CD4-positive, alpha-beta T cell treated with Interleukin-10 for 1 hour (primary cell): ENCODE data around the gene APOBEC4.
A peak's percentile ranks its signal among the peaks of the same experiment; 100 is the strongest.

ENCODE experiments used
- DNase-seq: peaks from one replicate; pipeline ENCODE4 v3.0.0-alpha.2; 2020

APOBEC4 gene

GRCh38 chr1:183674886-183675285, 21.8 kb upstream of the APOBEC4 start:
- DNase-seq, result no peak

- no peak for DNase-seq
These were observed 21.2 kb upstream of the APOBEC4 start for GRCh38 chr1:183674339-183674738.

DNA sequence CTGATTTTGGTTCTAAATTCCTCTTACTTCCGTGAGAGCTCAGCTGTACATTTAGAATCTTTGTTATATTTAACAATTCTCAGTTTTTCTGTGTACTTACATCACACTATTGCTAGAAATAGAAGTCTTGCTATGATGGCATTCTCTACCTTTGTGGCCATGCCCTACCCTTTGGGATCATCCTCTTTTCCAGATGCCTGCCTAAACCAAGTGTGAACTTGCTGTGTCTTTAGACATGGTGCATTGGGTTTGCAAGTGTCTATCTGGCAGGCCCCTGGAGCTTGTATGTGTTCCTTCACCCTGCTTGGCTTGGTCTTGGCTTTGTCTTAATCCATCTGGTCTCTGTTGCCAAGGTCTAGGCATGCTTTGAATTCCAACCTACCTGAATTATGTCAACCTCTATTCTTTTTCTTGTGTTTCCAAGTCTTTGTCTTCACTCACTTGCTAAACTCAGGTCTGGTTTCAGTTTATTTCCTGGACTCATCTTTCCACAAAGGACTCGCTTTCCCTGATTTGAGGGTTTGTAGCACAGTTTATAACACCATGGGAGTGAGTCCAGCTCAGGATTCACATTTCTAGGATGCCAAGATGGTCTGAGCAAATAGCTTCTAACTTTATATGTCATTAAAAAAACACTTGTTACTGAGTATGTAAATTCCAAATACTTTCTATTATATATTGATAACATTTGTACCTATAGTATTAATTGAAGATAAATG, 20.6 kb upstream of the APOBEC4 start:
- no peak for DNase-seq

DNA sequence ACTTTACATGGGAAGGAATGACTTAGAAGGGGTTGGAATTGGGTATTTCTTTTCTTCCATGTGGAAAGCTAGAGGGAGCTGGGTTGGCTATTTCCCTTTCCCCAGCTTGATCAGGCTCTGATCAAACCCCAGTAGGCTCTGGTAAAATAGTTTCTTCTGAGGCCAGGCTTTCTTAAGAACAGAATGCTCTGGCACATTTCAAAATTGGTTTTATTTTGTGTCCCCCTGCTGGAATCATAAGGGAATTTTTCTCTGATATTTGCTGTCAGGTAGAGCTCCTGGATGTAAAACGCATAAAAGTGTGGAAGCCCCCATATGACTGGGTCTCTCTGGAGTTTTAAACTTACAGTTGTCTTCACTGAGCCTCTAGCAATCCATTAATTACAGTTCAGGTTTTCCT, 17.1 kb upstream of the APOBEC4 start:
- no peak for DNase-seq

GRCh38 chr1:183656355-183656754, 3.2 kb upstream of the APOBEC4 start:
- no peak for DNase-seq

GRCh38 chr1:183655562-183656075, 2.5 kb upstream of the APOBEC4 start:
- DNase-seq, result peak; percentile 72

- no peak for DNase-seq
These were observed 1.6 kb upstream of the APOBEC4 start for GRCh38 chr1:183654706-183655105.

DNA sequence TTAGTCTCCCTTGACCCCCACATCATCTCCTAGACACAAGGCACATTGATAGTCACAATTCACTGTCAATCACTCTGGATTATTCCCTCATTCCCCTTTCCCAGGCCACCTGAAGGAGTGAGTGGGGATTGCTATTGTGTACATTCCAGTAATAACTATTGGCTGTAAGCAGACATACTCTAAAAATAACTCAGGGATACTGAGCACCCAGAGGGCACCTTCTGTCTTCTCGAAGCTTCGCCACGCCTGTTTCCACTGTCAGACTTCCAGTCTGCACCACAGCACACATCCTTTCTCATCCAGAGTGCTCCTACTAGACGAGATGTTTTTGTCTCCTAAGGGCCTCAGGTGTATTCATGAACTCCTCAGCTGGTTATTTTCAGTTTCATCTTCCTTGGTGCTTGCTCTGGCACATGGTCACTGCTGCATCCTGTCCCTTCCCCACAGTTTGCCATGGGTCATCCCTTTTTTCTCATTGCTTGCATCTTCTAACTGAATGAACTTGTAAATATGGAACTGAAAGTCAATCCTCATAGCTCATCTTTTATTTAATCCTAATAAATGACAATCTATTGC, 848 bp upstream of the APOBEC4 start:
- DNase-seq, result no peak

DNA sequence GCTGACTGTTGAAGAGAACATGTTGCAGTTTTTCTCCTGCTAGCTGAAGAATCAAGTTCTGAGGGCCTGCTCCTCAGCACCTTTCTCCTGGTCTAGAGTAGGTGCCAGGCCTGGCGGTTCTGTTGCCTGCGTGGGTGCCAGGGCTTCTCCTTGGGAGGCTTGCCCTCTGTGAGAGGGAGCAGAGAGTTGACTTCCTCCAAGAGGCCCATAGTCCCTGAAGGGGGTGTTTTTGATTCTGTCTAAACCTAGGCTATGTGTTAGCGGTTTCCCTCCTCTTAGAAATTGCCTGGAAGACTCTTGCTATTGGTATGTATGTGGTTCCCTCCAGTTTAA, 312 bp upstream of the APOBEC4 start:
- DNase-seq, result no peak

GRCh38 chr1:183652107-183652506, 1.0 kb downstream of the APOBEC4 start:
- DNase-seq, result peak; percentile 33

- DNase-seq, result no peak
These were observed 1.5 kb downstream of the APOBEC4 start for GRCh38 chr1:183651612-183652011.

GRCh38 chr1:183648042-183648441, 5.1 kb downstream of the APOBEC4 start:
- DNase-seq, result no peak

DNA sequence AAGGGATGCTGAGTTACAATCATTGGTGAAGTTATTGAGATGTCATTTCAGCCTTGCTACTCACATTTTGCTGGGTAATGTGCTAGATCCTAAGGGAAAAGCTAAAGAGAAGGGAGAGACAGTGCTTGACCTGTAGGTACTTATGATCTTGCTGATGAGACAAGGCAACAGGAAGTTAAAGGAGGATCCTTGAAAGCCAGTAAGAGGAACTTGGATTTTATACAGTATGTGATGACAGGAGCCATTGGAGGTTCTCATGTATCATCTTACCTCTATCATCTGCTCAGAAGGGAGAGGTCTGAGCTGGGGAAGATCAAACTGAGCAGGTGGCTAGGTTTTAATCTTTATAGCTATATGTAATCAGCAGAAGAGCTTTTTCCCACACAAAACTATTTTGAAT, 6.3 kb downstream of the APOBEC4 start:
- no peak for DNase-seq

- DNase-seq, result no peak
These were observed 7.6 kb downstream of the APOBEC4 start for GRCh38 chr1:183645531-183645930.

GRCh38 chr1:183642166-183642565, 10.9 kb downstream of the APOBEC4 start:
- DNase-seq, result no peak

DNA sequence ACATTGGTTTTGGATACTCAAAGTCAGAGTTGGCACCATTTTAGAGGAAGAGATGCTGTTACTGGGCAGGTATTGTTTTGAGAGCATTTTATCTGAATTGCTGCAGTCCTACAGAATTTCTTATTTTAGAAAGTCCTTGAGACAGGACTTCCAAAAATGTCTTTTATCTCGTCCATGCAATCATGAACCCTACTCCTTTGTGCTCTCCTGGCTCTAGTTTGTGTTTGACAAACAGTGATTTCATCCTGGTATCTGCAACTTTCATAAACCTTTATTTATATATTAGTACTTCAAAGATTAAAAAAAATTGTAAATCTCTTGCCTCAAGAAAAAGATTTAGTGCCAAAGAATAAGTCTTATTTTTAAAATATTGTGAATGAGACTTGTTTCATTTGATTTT, 12.9 kb downstream of the APOBEC4 start:
- no peak for DNase-seq

DNA sequence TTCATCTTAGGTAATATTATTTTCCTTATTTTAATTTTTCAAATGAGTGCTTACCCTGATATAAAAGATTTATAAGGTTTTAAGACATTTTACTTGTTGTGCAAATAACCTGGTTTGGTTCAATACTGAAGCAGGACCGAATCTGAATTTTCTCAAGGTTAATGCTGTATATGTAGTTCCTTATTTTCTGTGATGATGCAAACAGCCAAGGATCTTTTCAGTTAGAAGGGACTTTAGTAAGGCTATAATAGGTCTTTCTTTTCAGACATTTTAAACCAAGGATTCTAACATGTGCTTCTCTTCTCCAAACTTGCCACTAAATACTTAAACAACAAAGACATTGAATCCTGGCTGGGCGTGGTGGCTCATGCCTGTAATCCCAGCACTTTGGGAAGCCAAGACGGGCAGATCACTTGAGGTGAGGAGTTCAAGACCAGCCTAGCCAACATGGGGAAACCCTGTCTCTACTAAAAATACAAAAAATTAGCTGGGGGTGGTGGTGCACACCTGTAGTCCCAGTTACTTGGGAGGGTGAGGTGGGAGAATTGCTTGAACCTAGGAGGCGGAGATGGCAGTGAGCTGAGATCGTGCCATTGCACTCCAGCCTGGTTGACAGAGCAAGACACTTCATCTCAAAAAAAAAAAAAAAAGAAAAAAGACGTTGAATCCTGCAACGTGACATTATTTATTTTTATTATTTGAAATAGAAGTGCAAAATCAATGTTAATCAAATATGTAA, 14.3 kb downstream of the APOBEC4 start:
- no peak for DNase-seq

DNA sequence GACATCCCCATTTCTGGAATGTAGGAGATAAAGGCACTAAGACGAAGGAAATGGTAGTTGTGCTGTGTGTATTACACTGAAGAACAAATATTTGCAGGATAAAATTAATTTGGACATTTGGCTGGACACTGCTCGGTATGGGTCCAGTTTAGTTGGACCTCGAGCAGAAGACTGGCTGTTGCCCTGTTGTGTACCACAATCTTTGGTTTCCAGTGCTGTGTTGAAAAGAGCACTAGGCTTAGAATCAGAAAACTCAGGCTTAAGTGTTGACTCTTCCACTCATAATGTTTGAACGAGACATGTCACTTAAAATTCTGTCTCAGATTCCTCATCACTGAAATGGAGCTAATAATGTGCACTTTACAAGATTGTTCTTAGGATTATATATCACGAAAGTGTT, 16.3 kb downstream of the APOBEC4 start:
- DNase-seq, result no peak

DNA sequence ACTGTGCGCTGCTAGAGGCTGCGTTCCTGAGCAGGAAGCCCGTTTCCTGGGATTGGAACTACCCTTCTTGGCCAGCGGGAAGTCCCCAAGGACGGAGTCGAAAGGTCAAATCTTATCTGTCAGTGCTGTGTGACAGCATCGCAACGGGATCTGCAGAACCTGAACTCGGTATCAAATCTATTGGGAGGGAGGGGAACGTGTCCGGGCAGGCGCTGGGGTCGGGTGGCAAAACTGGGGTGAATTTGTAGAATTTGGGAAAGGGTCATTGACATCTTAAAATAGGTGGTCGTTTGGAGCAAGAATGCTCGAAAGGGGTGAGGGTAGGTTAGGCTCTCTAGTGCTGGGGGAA, 16.8 kb downstream of the APOBEC4 start:
- DNase-seq, result no peak

GRCh38 chr1:183635606-183636333, 17.3 kb downstream of the APOBEC4 start, which contains the start of gene ARPC5:
Gene ARPC5, minus strand, starts transcription at chr1:183635783. Its CDS starts 124 bp downstream, at chr1:183635659.
- peak; percentile 98 for DNase-seq

DNA sequence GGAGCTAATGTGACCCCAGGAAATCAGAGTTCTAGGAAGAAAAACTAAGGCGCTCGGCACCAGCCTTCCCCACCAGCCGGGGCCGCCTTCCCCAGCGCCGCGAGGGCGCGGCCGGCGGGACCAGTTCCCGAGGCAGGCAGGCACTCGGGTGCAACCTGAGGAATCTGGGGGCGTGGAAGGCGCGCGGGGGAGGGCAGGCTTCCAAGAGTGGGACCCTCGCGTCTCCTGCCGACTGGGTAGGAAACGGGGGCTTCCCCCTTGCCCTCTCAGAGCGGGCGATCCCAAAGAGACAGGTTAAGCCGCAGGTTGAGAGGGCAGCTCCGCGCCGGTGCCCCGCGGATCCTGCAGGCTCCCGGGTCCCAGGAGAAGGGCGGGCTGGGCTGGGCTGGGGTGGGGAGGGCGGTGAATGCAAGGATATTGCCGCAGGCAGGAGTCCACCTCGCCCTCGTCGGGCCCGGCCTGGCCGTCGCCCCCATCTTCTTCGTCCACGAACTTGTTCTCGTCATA, 18.0 kb downstream of the APOBEC4 start:
- no peak for DNase-seq

- no peak for DNase-seq
These were observed 18.6 kb downstream of the APOBEC4 start for GRCh38 chr1:183634429-183635065.
